Posterior vena cava (tissue), 2 donors: ENCODE data around the gene SMIM31. TPM values are rescaled to one million over a fixed set of nuclear protein-coding genes. Genes with fewer than 3 reads are reported as not detected.

Experiments
- total RNA-seq, 2 donors: library from RNA; stranded (reverse); fragmentation: NEBNext Ultra II Directional; extraction: Animal tissue kit (Norgen Biotek cat#: 25700); gene quantifications; one replicate each; pipeline ENCODE4 v1.2.1, GENCODE V29; 2021
- donor health status: DM: yes; HTN: yes; CAD: no.
- donor health status: DM: yes; HTN: yes; CAD: no.

SMIM31 gene
- total RNA-seq, 2 donors from 2014 or later, result not detected

Other genes with a start within 250 kb of the SMIM31 start
- not detected for gene APELA, start 123.0 kb downstream of the SMIM31 start, total RNA-seq
- 1 to 10 TPM in 1 of 2 donors, under 1 TPM in 1; 0.90 to 1.9 TPM for gene TRIM61, start 223.5 kb downstream of the SMIM31 start, total RNA-seq